ENCODE results near the gene HK2.

- TF ChIP-seq CTCF (IDR thresholded peaks at IDR 0.05; ENCODE audit: insufficient read depth, low read depth, low read length) (no peak), EZH2 (IDR thresholded peaks at IDR 0.05; ENCODE audit: insufficient read depth, low read length) (no peak)
Observed at GRCh38 chr2:74814102-74814501, 19.8 kb upstream of the HK2 start.
